Spleen (tissue), 11 donors: ENCODE results near the gene CALCB. TPM values are rescaled to one million over a fixed set of nuclear protein-coding genes. Genes with fewer than 3 reads are reported as not detected.
"Not testable (repeated sequence)": the region's sequence is repeated elsewhere in the genome, so short reads cannot be mapped to it uniquely, and the experiment has no call there.

Experiments used
- DNase-seq: peaks from one replicate; pipeline ENCODE4 v3.0.0-alpha.2; 2020
- H3K27ac ChIP-seq, 8 donors: fragments of 200-600 bp; sonication (generic) in 7 of 8; 1 replicate in 4 of 8; 2 replicates in 4 of 8; pipeline versions ENCODE4 v1.5.0 to v1.8.0; 2016 to 2021; ENCODE audit warnings: inconsistent platforms in 4 of 8, mild to moderate bottlenecking in 4 of 8, moderate library complexity in 1 of 8
- H3K27me3 ChIP-seq, 7 donors: fragments of 200-600 bp; sonication (generic) in 6 of 7; replicated peaks in 1 of 7; 1 replicate in 4 of 7; 2 replicates in 3 of 7; pipeline versions ENCODE4 v1.5.0 to v1.8.0; 2016 to 2021; ENCODE audit warnings: inconsistent platforms in 3 of 7, mild to moderate bottlenecking in 1 of 7
- H3K36me3 ChIP-seq, 6 donors: fragments of 200-600 bp; sonication (generic) in 5 of 6; 1 replicate in 4 of 6; 2 replicates in 2 of 6; pipeline versions ENCODE4 v1.5.0 to v1.8.0; 2016 to 2021; ENCODE audit warnings: inconsistent platforms in 2 of 6
- H3K4me1 ChIP-seq, 6 donors: fragments of 200-600 bp; sonication (generic) in 5 of 6; 1 replicate in 3 of 6; 2 replicates in 3 of 6; pipeline versions ENCODE4 v1.5.0 to v1.8.0; 2016 to 2021; ENCODE audit warnings: inconsistent platforms in 3 of 6
- H3K4me3 ChIP-seq, 8 donors: fragments of 200-600 bp; sonication (generic) in 7 of 8; 1 replicate in 4 of 8; 2 replicates in 4 of 8; pipeline versions ENCODE4 v1.5.0 to v1.8.0; 2016 to 2021; ENCODE audit warnings: inconsistent platforms in 4 of 8, mild to moderate bottlenecking in 4 of 8, moderate library complexity in 2 of 8
- H3K9me3 ChIP-seq, 8 donors: fragments of 200-600 bp; sonication (generic) in 7 of 8; 1 replicate in 4 of 8; 2 replicates in 4 of 8; pipeline versions ENCODE4 v1.5.0 to v1.8.0; 2016 to 2021; ENCODE audit warnings: inconsistent platforms in 4 of 8
- CTCF ChIP-seq, 11 experiments: fragments of 200-600 bp in 7 of 11; fragments of 450-650 bp in 4 of 11; sonication (generic) in 4 of 11; IDR thresholded peaks in 8 of 11; conservative IDR thresholded peaks in 3 of 11; 1 replicate in 7 of 11; 2 replicates in 4 of 11; pipeline versions ENCODE4 v1.4.0 to v1.8.0; 2016 to 2021; ENCODE audit warnings: antibody characterized with exemption in 11 of 11, inconsistent platforms in 4 of 11, mild to moderate bottlenecking in 1 of 11
- POLR2A ChIP-seq, 3 donors: fragments of 450-650 bp; IDR thresholded peaks; one replicate each; pipeline ENCODE4 v1.5.1; 2017; ENCODE audit warnings: antibody characterized with exemption in 3 of 3, mild to moderate bottlenecking in 1 of 3
- POLR2AphosphoS5 ChIP-seq, 3 donors: sonication (generic); formaldehyde crosslinking; IDR thresholded peaks; one replicate each; pipeline ENCODE4 v1.5.1; 2017; ENCODE audit warnings: antibody characterized with exemption in 3 of 3
- WGBS, 5 donors: extraction: QIAGEN DNeasy Blood & Tissue Kit in 3 of 5; methylation state at CpG; one replicate each; pipeline versions ENCODE4 v1.1.5 to v1.1.7; 2013 to 2018; 5-methylcytosine and 5-hydroxymethylcytosine counted together
- intact Hi-C: fragments of 100-400 bp; cut with DNase I; formaldehyde crosslinking; loops from one replicate; pipeline ENCODE4 v1.15.0; 2023; ENCODE audit warnings: low total_unique reads
- polyA plus RNA-seq, 3 donors: library from polyadenylated mRNA; stranded (reverse); fragments of 200-250 nt; gene quantifications; one replicate each; pipeline ENCODE4 v1.2.1, GENCODE V29; 2013
- total RNA-seq, 7 donors: library from RNA; depleted of rRNA in 3 of 7; stranded (reverse); fragments of >200 nt in 3 of 7; fragmentation: NEBNext Ultra II Directional in 4 of 7; extraction: Animal tissue kit (Norgen Biotek cat#: 25700) in 4 of 7; gene quantifications; one replicate each; pipeline versions ENCODE4 v1.1.0 to v1.2.1, GENCODE V29; 2016 to 2021
- donor health status: healthy with polysubstance abuse.
- donor health status: DM: no; HTN: no; CAD: no; lungs with moderate emphysema.
- donor health status: DM: no; HTN: no; CAD: no.
- donor health status: Bipolar disorder and iron deficiency.
- donor health status: healthy.
- donor health status: DM: no; HTN: no; CAD: no.
- donor health status: DM: yes; HTN: yes; CAD: no.

CALCB gene
- total and polyA plus RNA-seq, 10 donors, result 0.03 to 1.2 (median 0.41) TPM; not detected in 2

DNA sequence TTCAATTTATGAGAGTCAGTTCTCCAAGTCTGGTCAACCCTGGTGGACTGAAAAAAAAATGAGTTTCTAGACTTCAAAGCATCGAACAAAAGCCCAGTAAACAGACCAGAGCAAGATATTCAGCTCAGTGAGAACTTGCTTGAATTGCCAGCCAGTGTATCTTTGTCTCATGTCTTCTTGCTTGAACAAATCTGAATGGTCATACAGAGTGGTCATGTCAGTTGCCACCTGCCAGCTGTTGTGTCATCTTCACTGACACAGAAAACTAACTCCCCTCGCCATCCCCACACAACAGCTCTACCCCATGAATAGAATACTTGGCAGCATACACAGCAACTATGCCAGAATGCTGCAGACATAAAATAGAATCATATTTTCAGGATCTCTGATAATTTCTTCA lies 27.5 kb upstream of the CALCB start:
- H3K36me3 ChIP-seq, result no peaks in the 10 kb centered on the region
- H3K9me3 ChIP-seq, result no peaks in the 10 kb centered on the region
- TF ChIP-seq POLR2AphosphoS5 (IDR thresholded peaks at IDR 0.05), result no peak
- TF ChIP-seq CTCF (IDR thresholded peaks at IDR 0.05 in 8 of 11, conservative IDR thresholded peaks at IDR 0.05 in 3 of 11), result no peak
- no peak for TF ChIP-seq POLR2A (IDR thresholded peaks at IDR 0.05)

DNA sequence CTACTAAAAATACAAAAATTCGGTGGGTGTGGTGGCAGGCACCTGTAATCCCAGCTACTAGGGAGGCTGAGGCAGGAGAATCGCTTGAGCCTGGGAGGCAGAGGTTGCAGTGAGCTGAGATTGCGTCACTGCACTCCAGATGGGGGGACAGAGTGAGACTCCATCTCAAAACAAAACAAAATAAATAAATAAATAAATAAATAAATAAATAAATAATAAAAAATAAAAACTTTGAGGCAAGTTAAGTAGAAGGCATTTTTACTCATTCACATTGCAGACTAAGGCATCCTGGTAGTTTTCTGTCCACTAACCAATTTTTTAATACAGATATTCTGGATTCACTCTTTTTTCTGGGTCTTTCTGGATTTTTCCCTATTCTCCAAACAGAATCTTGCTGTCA lies 26.7 kb upstream of the CALCB start:
- DNase-seq, H3K36me3 ChIP-seq, H3K27me3 ChIP-seq, H3K9me3 ChIP-seq, H3K4me3 ChIP-seq, H3K4me1 ChIP-seq, intact Hi-C loops, H3K27ac ChIP-seq: not testable (repeated sequence)
- 78 to 96% (median 83%) methylated on average over 3 of the region's 3 CpGs for WGBS, 5 donors

More for the DNA sequence above, 27.5 kb upstream of the CALCB start:
- Histone ChIP-seq H3K27me3 (no peaks in the 10 kb centered on the region), H3K4me3 (no peak overlapping the region), H3K4me1 (no peaks in the 10 kb centered on the region), H3K27ac (no peak overlapping the region)
- WGBS, 5 donors, result 63 to 80% (median 71%) methylated on average over 2 of the region's 2 CpGs
- intact Hi-C loops, result no loop called here
- no peak for DNase-seq

DNA sequence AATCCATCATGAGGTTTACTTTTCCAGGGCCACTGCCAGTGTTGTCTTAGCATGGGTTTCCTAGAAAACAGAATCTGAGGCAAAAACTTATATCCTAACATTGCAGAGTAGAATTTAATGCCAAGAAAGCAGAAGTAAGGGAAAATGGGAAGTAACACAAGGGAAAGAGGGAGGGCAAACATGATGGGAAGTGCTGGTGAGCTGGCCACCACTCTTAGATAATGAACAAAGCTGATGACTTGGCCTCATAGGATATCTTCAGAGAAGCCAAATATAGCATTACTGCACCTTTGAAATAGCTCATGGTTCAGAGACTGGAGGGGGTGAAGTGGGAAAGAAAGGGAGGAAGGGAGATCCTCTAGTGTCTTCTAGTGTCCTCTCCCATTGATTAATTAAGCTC lies 24.8 kb upstream of the CALCB start:
- TF ChIP-seq CTCF (IDR thresholded peaks at IDR 0.05 in 8 of 11, conservative IDR thresholded peaks at IDR 0.05 in 3 of 11), result no peak
- no peak for TF ChIP-seq POLR2AphosphoS5 (IDR thresholded peaks at IDR 0.05)
- no peak for TF ChIP-seq POLR2A (IDR thresholded peaks at IDR 0.05)
- H3K9me3 ChIP-seq, result no peaks in the 10 kb centered on the region
- no peaks in the 10 kb centered on the region for H3K4me1 ChIP-seq
- no peak overlapping the region for H3K4me3 ChIP-seq
- no peaks in the 10 kb centered on the region for H3K27me3 ChIP-seq
- H3K27ac ChIP-seq, result no peak overlapping the region
- no peak for DNase-seq
- intact Hi-C loops, result no loop called here
- no peaks in the 10 kb centered on the region for H3K36me3 ChIP-seq

- H3K27me3 ChIP-seq, result peaks cover 0 to 7% (median 0%) of the 10 kb centered on the region in 7 donors
- H3K4me1 ChIP-seq, result no peaks in the 10 kb centered on the region
- intact Hi-C loops, result no loop called here
- DNase-seq, result no peak
- WGBS, 5 donors, result 67 to 94% (median 81%) methylated on average over 1 of the region's 1 CpG
- H3K27ac ChIP-seq, result no peak overlapping the region
- H3K9me3 ChIP-seq, result no peaks in the 10 kb centered on the region
- TF ChIP-seq POLR2A (IDR thresholded peaks at IDR 0.05) (no peak), CTCF (IDR thresholded peaks at IDR 0.05 in 8 of 11, conservative IDR thresholded peaks at IDR 0.05 in 3 of 11) (no peak), POLR2AphosphoS5 (IDR thresholded peaks at IDR 0.05) (no peak)
- H3K36me3 ChIP-seq, result no peaks in the 10 kb centered on the region
- no peak overlapping the region for H3K4me3 ChIP-seq
Observed at GRCh38 chr11:15053191-15053685, 20.2 kb upstream of the CALCB start.
